HG03066 (cell line): ENCODE results near the gene TGM2.

Source experiments
- ATAC-seq: cut with Tn5 transposase; IDR thresholded peaks from one replicate; pipeline ENCODE4 v1.9.1; 2021; ENCODE audit warnings: low read depth; ENCODE audit not compliant: unreplicated experiment

TGM2 gene

DNA sequence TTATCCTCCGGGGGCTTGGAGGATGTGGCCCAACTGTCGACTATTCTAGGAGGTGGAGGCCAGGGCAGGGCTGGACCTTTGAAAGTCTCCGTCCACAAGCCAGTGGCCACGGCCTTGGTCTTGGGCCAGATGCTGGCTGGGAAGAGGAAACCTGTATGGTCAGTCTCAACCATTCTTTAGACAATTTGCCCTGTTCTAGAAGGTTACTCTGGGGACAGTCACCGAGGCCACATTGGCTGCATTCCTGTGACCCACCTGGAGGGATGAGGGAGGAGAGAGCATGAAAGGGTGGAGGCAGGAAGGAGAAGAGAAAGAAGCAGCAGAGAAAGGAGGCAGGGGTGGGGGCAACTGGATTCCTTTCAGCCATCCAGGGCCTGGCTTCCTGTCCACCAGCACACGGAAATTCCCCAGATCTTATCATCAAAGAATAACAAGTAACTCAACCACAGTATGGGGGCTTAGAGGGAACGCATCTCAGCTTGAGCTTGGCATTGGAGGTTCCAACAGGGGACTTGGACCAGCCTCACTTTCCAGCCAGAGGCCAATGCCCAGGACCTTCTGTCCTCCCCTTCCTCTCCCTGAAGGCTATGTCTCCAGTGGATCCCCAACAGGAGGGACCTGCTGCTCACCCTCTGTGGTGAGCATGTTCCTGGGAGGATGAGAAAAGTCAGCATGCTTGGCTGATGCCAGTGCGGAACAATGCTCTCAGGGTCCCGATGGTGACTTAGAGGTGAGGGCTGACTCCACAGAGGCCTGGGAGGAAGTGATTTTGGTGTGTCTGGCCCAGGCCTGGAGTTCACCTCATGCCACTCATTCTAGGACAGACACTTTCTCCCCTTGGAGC, 30.4 kb downstream of the TGM2 start:
- ATAC-seq: no peak

DNA sequence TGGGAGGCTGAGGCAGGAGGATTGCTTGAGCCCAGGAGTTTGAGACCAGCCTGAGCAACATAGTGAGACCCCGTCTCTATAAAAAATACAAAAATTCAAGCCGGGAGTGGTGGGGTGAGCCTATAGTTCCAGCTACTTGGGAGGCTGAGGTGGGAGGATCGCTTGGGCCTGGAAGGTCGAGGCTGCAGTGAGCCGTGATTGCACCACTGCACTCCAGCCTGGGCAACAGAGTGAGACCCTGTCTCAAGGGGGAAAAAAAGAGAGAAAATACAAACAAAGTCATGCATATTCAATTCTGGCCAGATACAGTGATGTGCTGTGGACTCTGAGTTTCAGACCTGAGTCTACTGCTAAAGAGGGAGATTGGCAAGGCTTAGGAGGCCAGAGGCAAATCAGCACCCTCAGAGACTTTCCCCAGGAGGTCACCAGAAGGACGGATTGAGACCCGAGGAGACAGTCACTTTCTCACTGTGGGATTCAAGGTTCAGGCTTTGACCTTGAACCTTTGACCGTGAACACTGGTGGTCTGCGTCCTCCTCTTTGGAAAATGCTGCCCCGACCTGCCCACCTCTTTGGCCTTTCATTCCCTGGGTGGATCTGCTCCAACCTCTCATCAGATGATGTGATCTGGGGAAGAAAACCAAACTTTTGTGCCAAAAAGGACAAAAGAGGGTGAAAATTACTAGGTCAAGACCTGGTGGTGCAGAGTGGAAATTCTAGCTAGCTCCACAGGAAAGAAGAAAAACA, 31.2 kb downstream of the TGM2 start:
- ATAC-seq: no peak

DNA sequence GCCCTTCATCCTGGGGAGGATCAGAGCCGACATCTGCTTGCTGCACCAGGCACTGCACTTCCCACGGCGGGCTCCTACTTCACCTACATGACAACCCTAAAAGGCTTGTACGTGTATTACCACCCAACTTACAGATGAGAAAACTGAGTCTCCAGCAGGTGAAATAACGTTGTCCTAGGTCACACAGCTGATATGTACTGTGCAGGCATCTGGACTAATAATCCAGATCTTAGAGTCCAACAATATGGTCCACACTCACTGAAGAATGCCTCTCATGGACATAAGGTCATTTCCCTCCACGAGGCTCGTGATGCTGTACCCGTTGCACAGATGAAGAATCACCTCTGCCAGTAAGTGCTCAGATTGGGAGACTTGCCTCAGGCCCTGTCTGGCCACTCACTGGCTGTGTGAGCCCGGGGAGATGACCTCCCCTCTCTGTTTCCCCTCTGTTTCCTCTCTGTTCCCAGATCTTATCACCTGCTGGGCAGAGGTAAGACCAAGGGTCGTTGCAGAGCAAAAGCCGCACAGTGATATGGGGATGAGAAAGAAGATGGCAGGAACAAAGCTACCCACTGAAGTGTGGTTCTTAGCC, 32.1 kb downstream of the TGM2 start:
- no peak for ATAC-seq

DNA sequence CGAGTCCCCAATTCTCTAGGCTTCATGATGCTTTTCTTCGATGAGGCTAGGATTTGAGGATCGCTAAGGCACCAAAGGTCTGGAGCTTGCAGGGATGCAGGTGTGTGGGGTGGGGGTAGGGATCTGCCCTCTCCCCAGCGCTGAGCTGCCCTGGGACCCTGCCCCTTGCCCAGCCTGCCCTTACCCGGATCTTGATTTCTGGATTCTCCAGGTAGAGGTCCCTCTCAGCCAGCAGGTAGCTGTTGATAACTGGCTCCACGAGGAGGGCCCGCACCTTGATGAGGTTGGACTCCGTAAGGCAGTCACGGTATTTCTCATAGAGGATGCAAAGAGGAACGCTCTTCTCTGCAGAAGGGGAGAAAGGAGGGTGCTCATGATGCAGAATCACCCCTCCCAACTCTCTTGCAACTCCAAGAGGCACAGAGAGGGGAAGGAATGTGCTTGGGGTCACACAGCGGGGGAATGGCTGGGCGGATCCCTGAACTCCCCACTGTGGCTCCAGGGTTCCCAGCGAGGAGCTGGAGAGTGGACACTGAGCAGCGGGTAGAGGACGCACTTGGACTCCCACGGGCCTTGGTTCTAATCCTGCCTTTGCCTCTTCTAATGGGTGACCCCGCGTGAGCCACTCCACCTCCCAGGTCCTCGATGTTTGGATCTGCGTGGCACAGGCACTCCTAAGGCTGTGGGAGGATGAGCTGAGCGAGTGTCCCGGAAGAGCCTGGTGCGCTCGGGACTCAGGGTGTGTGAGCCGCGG, 32.7 kb downstream of the TGM2 start:
- no peak for ATAC-seq

DNA sequence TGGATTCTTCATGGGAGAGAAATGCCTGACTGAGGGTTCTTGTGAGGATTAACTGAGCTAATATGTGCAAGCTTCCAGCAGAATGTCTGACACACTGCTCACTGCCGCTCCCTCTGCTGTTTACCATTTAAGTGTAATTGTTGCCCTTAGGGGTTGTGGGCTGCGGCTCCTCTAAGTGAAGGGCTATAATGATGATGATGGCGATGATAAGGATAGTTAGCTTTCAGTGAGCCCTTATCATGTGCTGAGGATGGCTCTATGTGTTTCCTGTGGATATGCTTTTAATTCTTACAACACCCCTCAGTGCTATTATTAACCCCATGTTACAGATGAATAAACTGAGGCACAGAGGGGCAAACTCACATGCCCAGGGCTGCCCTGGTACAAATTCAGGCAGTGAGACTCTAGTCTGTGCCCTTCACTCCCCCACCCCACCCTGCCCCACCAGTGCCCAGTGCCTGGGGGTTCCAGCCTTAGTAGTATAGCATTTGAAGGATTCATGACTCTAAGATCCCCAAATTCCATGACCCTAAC, 33.4 kb downstream of the TGM2 start:
- ATAC-seq: no peak

DNA sequence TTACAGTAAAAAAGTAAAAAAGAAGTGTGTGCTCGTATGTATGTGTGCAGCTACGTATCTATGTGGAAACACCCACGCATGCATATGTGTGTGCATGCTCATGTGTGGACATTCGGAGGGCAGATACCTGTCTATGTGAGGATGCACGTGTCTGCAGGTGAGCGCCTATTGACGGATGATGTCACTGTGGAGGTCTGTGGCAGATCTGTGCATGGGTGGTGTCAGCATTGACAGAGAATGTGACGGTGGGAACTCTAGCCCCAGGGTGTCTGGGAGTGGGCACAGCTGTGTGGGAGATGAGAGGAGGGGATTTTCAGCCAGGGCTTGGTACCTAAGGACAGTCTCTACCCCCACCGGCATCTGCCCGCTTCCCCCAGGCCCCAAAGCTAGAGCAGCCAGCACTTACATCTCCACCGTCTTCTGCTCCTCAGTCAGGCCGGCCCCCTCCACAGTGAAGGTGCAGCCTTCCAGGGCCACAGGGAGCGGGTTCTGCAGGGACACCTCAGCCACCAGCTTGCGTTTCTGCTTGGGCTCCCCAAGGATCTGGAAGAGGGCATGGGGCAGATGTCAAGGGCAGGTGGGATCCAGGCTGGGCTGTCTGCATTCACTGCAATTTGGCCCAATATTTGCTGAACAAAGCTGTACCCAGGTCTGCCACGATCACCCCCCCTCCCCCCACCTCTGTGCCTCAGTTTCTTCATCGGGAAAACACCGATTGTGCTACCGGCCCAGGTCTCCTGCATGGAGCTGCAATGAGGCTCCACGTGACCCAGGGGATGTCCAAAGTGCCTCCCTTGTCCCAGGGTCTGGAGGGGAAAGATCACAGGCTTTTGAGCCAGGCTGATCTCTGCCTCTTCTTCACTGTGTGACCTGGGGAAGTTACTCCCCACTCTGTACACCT, 34.1 kb downstream of the TGM2 start:
- ATAC-seq: no peak

DNA sequence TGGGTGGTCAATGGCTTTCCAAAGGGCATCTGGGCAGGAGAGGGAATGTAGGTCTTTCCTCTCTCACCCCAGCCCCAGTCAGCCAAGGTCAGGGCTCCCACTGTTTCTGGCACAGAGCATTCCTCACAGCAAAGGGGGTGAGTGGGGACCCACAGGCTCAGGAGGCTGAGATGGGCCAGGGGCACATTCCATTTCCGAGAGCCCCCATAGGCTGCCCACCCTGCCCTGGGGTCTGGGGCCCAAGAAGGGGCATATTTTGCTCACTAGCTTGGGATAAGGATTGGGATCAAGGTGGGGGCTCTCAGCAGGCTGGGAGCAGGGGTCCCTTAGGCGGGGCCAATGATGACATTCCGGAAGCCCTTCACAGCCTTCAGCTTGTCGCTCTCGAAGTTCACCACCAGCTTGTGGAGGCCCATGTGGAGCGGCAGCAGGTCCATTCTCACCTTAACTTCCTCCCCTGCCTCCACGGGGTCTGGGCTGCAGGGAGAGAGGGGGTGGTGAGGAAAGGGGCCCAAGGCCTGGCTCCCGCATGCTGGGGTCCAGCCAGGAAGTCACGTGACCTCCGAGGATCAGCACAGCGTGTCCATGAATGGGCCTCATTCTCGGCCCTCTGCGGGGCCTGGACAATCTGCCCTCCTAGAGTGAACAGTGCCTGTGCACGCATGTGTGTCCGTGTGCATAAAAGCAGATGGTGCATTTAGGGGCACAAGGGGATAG, 35.0 kb downstream of the TGM2 start:
- no peak for ATAC-seq

DNA sequence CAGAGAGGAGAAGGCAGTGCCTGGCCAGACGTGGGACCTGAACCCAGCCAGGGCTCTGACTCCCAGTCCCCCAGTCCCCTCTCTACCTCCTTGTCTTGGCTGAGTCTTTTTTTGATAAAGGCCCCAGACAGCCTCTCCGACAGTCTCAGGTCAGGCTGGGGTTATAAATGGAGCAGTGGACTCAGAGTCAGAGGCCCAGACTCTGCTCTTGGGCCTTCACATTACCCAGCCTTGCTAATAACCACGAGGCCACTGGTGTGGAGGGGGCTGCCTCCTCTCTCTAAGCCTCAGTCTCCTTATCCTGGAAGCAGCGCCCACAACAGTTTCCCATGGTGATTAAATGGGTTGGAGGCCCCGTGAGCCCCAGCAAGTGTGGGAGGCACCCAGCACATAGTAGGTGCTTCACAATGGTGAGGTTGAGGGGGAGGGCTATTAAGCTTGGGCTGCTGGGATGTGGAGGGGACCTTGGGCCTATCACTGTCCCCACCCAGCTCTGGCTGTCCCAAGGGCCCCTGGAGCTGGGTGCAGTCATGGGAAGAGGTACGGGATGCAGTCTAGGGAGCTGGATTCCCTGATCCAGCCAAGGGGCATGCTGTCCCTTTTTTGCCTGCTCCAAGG, 35.7 kb downstream of the TGM2 start:
- no peak for ATAC-seq

DNA sequence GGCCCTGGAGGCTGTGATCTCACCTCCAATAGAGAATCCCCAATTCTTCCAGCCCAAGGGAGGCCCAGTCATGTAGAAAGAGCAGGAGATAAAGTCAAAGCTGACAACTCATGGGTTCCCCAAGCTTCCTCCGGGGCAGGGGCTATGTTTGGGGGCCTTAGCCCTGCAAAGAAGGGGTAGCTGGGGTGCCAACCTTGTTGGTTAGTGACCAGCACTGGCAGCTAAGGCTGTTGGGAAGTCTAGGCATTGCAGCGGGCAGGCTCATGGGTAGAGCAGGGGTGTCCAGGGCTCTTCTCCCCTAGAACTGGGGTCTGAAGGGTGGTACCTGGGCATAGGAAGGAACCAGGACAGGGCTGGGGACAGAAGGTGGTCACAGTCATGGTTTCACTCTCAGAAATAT, 36.4 kb downstream of the TGM2 start:
- no peak for ATAC-seq

DNA sequence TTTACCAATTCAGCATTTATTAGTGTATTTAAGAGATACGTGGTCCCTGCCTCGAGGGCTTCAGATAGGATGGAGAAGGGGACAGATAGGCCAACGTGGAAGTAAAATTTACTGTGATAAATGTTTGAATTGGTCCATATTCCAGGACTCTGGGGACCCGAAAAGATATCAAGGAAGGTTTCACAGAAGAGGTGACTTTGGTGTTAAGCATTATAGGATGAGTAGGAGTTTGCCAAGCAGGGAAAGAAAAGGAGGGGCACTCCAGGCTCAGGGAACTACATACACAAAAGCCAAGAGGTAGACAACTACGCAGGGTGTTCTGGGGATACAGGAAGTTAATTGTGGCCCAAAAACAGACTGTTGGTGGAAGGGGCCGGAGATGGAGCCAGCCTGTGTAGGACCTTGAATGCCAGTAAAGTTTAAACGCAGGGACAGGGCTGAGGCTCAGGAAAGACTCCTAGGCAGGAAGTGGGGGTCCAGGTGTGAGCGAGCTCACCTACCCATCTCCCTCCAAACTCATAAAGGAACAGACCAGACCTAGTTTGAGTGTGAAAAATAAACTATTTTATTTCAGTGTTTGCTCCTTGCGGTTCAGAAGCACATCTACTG, 37.0 kb downstream of the TGM2 start:
- ATAC-seq: no peak

DNA sequence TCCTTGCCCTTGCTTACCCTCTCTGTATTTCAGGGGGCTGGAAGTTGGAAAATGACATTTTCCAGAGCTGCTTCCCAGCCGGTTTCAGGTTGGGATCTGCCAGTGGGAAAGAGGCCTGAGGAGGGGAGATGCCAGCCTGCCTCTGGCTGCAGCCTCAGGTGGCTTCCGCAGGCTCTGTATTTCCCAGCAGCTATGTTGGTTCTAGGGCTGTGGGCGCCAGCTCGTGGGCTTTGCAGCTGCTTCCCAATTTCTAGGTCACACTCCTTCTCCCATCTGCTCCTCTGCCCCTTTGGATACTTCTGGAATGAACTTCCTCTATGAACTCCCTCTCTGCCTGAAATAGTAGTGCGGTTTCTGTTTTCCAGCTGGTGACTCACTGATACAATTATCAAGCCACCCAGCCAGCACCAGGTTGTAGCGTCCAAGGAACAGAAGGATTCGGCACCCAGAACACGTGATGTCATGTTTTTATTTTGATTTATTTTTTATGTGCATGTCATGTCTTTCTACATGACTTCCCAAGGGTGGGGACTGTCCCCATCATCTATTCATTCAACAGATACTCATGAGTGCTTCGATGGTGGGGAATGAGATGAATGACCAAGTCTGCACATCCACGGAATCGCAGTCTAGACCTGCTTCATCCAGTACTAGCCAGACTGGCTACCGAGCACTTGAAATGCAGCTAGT, 38.0 kb downstream of the TGM2 start:
- no peak for ATAC-seq

DNA sequence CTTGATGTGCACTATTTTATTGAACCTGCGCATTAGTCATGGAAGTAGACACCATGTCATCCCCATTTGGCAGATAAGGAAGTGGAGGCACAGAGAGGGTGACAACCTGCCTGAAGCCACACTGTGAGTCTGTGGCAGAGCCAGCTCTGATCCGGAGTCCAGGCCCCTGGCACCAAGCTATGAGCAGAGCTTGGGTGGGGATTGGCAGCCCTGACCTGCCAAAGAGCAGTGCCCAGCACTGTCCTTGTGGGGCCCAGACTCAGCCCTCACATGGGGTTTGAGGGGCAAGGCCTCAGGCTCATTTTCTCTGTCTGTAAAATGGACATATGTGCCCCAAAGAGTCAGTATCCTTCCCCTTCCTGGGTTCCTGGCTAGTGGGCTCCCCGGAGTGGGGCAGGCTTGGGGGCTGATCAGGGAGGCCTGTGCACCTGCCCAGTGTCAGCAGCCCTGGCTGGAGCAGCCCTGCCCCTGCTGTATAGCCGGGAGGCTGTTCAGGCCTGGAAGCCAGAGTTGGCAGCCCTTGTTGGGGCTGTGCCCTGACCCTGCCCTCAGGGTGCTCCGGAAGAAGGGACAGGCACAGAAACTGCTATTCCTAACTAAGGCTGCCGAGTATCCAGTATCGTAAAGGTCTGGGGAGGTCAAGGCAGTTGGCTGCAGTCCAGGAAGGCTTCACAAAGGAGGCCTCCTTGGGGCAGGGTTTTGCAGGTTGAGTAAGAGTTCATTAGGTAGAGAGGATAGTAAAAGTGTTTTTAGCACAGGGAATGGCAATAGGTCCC, 38.7 kb downstream of the TGM2 start:
- ATAC-seq: no peak

DNA sequence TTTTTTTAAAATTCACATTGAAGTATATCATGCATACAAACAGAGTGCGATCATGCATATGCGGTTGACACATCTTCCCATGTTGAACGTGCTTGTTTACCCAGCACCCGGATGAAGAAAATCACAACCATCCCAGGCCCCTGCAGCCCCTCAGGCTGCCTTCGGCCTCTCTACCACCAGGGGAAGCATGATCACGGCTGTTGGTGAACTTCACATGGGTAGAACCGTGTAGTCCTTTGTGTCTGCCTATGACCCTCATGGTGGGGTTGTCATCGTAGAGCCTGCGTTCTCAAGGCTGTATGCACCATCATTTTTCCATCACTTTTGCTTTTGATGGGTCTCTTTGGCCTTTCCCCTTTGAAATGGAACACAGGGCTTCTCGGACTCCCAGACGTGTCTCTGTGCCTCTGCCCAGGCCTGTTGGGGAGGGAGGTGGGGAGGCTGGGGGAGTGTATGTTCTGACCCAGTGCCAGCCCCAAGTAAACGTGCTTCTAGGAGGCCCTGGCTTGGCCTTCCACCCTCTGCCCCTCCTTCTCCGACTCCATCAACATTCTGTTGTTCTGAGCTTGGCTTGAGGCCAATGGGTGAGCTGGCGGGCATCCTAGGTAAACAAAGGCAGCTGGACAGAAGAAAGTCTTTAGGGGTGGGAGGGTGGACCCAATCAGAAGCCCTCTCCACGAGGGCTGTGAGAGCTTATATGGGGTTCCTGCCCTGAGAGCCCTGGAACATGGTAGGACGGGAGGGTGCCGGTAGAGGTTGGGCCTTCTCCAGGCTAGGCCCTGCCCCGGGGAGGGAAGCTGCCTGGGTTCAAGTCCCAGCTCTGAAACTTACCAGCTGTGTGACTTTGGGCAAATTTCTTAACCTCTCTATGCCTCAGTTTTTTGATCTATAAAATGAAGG, 39.7 kb downstream of the TGM2 start:
- no peak for ATAC-seq

DNA sequence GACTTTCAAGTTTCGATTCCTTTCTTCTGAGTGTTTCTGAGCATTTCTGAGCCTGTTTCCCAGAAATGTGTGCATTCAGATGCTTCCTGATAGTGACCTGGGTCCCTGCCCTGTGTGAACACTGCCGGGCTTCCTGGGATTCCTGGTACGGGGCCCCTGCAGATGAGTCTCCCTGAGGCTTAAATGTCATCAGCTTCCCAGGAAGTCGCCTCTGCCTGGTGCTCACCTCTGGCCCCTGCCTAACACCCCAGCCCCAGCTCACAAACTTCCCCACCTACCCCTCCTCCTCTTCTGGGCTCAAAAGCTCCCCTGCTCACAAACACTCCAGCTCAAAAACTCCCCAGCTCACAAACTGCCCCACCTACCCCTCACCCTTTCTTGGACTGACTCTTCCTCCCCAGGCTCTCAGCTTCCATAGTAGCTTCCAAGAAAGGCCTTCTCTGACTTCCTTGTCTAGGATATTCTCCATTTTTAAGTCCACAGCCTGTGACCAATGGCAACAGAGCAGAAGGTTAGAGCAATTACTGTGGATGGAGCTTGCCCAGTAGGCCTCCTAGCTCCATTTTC, 42.0 kb downstream of the TGM2 start:
- ATAC-seq: no peak

DNA sequence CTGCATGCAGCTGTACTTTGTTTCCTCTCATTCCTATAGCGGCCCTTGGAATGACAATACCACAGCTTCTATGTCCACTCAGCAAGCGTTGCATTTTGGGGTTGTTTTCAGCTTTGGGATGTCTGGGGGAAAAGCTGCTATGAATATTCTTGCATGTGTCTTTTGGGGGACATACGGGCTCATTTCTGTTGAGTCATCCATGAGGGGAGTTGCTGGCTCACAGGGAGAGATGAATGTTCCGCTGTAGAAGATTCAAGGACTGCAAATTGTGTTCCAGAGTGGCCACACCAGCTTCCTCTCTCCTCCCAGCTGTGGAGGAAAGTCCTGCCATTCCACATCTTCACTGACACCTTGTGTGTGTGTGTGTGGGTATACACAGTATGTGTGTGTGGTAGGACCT, 43.3 kb downstream of the TGM2 start:
- no peak for ATAC-seq

DNA sequence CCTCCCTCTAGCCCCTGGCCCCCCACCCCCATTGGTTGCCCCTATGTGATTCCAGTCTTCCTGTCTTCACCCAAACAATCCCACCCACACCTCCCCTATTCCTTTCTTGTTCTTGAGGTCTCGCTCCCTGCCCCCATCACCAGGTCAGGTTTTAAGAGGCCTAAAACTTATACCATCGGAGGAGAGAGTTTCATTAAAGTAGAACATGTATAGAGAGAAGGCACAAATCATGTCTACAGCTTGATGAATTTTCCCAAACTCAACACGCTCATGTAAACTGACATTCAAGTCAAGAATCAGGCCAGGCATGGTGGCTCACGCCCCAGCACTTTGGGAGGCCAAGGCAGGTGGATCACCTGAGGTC, 44.5 kb downstream of the TGM2 start:
- ATAC-seq: no peak
